Esophagus muscularis mucosa (tissue), 4 donors: ENCODE data around the gene IQCK. TPM values are rescaled to one million over a fixed set of nuclear protein-coding genes. Genes with fewer than 3 reads are reported as not detected.
A peak's percentile ranks its signal among the peaks of the same experiment; 100 is the strongest.

Source experiments
- DNase-seq: peaks from one replicate; pipeline ENCODE4 v3.0.0-alpha.2; 2017; ENCODE audit errors: extremely low spot score
- H3K27ac ChIP-seq, 4 donors: fragments of 200-600 bp; sonication (generic); replicated peaks in 1 of 4; 1 replicate in 3 of 4; 2 replicates in 1 of 4; pipeline ENCODE4 v1.5.1; 2016 to 2019; ENCODE audit warnings: mild to moderate bottlenecking in 1 of 4
- H3K27me3 ChIP-seq, 4 donors: fragments of 200-600 bp; sonication (generic); one replicate each; pipeline versions ENCODE4 v1.5.1 to v1.6.0; 2016 to 2019
- H3K36me3 ChIP-seq, 4 donors: fragments of 200-600 bp; sonication (generic); one replicate each; pipeline ENCODE4 v1.5.1; 2016 to 2019
- H3K4me1 ChIP-seq, 4 donors: fragments of 200-600 bp; sonication (generic); one replicate each; pipeline ENCODE4 v1.5.1; 2016 to 2019
- H3K4me3 ChIP-seq, 4 donors: fragments of 200-600 bp; sonication (generic); 1 replicate in 2 of 4; 2 replicates in 2 of 4; pipeline ENCODE4 v1.5.1; 2016 to 2019; ENCODE audit warnings: mild to moderate bottlenecking in 4 of 4, moderate library complexity in 1 of 4
- H3K9me3 ChIP-seq, 4 donors: fragments of 200-600 bp; sonication (generic); 1 replicate in 3 of 4; 2 replicates in 1 of 4; pipeline ENCODE4 v1.5.1; 2016 to 2019
- EP300 ChIP-seq: sonication (generic); formaldehyde crosslinking; IDR thresholded peaks from one replicate; pipeline ENCODE4 v1.6.1; 2017; ENCODE audit warnings: antibody characterized with exemption
- POLR2A ChIP-seq: fragments of 450-650 bp; IDR thresholded peaks from one replicate; pipeline ENCODE4 v1.6.1; 2017; ENCODE audit warnings: antibody characterized with exemption, moderate library complexity, mild to moderate bottlenecking, low read depth
- POLR2AphosphoS5 ChIP-seq, 2 donors: sonication (generic); formaldehyde crosslinking; IDR thresholded peaks; one replicate each; pipeline ENCODE4 v1.6.1; 2017; ENCODE audit warnings: antibody characterized with exemption in 2 of 2
- WGBS: methylation state at CpG from one replicate; pipeline ENCODE4 v1.1.5; 2018; 5-methylcytosine and 5-hydroxymethylcytosine counted together
- intact Hi-C: fragments of 100-400 bp; cut with DNase I; formaldehyde crosslinking; loops from one replicate; pipeline ENCODE4 v1.15.1; 2023
- small RNA-seq, 3 donors: library from RNA; depleted of rRNA; stranded (forward); fragments of <200 nt; gene quantifications; one replicate each; pipeline ENCODE3, GENCODE V24; 2016
- total RNA-seq, 4 donors: library from RNA; depleted of rRNA; stranded (reverse); fragments of >200 nt; gene quantifications; one replicate each; pipeline versions ENCODE4 v1.1.0 to v1.2.1, GENCODE V29; 2016
- TF ChIP-seq, protein P1 (sequence below), 3 experiments: fragments of 200-600 bp in 2 of 3; fragments of 450-650 bp in 1 of 3; sonication (generic) in 2 of 3; IDR thresholded peaks; one replicate each; pipeline ENCODE4 v1.5.1; 2017 to 2019; ENCODE audit warnings: antibody characterized with exemption in 3 of 3, mild to moderate bottlenecking in 2 of 3, moderate library complexity in 1 of 3

Gene IQCK
- total RNA-seq, 4 donors from 2014 or later: 7.4 to 10.4 (median 8.6) TPM

DNA sequence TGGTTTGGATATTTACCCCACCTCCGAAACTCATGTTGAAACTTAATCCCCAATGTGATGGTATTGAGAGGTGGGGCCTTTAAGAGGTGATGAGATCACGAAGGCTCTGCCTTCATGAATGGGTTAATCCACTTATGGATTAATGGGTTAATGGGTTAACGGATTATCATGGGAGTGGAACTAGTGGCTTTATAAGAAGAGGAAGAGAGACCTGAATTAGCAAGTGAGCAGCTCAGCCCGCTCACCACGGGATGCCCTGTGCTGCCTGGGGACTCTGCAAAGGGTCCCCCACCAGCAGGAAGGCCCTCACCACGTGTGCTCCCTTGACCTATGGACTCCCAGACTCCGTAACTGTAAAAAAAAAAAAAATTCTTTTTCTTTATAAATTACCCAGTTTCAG is 183.1 kb downstream of the IQCK start:
- no peak for DNase-seq
- no peaks in the 10 kb centered on the region for H3K4me1 ChIP-seq
- H3K9me3 ChIP-seq: no peaks in the 10 kb centered on the region
- H3K27ac ChIP-seq: no peak overlapping the region
- TF ChIP-seq POLR2A: no peak
- no peak for TF ChIP-seq POLR2AphosphoS5 (IDR thresholded peaks at IDR 0.05)
- TF ChIP-seq, protein P1, sequence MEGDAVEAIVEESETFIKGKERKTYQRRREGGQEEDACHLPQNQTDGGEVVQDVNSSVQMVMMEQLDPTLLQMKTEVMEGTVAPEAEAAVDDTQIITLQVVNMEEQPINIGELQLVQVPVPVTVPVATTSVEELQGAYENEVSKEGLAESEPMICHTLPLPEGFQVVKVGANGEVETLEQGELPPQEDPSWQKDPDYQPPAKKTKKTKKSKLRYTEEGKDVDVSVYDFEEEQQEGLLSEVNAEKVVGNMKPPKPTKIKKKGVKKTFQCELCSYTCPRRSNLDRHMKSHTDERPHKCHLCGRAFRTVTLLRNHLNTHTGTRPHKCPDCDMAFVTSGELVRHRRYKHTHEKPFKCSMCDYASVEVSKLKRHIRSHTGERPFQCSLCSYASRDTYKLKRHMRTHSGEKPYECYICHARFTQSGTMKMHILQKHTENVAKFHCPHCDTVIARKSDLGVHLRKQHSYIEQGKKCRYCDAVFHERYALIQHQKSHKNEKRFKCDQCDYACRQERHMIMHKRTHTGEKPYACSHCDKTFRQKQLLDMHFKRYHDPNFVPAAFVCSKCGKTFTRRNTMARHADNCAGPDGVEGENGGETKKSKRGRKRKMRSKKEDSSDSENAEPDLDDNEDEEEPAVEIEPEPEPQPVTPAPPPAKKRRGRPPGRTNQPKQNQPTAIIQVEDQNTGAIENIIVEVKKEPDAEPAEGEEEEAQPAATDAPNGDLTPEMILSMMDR (IDR thresholded peaks at IDR 0.05): no peak
- TF ChIP-seq EP300: no peak
- no peak overlapping the region for H3K4me3 ChIP-seq
- WGBS: 70% methylated on average over 6 of the region's 7 CpGs
- intact Hi-C loops: no loop called here
- no peaks in the 10 kb centered on the region for H3K36me3 ChIP-seq
- H3K27me3 ChIP-seq: peaks cover 0 to 11% (median 0%) of the 10 kb centered on the region in 4 donors

DNA sequence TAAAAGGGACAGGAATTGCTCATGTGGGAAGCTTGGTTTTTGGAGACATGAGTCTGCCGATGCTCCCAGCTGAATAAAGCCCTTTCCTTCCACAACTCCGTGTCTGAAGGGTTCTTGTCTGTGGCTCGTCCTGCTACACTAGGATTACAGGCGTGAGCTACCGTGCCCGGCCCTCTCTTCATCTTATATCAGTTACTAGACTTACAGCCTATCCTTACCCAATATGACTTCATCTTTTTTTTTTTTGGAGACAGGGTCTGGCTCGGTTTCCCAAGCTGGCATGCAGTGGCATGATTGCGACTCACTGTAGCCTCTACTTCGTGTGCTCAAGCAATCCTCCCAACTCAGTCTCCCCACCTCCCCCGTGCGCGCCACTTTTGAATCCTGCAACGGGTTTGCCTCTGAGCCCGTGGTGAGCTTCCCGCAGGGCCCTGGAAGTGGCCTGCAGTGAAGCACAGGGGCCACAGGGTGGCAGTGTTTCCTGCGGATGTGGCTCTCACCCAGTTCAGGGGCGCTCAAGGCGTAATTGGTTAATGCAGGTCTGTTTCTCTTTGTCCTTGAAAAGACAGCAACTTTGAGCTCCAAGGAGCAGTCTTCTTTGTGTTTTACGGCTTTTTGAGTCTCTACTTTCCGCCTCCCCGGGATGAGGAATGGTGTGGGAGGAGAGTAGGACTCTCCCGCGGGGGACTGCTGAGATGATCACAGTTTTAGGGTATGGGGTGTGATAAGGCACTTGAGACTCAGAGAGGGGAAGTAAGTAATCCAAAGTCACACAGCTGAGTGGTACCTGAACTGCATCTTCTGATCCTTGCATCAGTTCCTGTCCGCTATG is 189.3 kb downstream of the IQCK start:
- intact Hi-C loops: loop anchor here (5.0 kb wide), 1 partner anchor 390 kb away; no protein-coding TSS in a partner anchor
- DNase-seq: no peak
- Histone ChIP-seq H3K36me3 (no peaks in the 10 kb centered on the region), H3K4me3 (peak overlapping the region in 2 of 4 donors; percentile 12 to 35), H3K27ac (no peak overlapping the region), H3K27me3 (peaks cover 0 to 24% (median 6%) of the 10 kb centered on the region in 4 donors), H3K4me1 (peaks cover 0 to 10% (median 8%) of the 10 kb centered on the region in 4 donors), H3K9me3 (no peaks in the 10 kb centered on the region)
- WGBS: 25% methylated on average over 24 of the region's 24 CpGs
- TF ChIP-seq, protein P1 (IDR thresholded peaks at IDR 0.05): peak; percentile 82 to 96 (median 88)
- no peak for TF ChIP-seq POLR2A

Small RNA genes lying within 50 kb of the gene (small RNA-seq; reads per million reads assigned to genes)
- gene LARP7P2: 0 reads per million in 3 donors

Other genes starting within 250 kb of the IQCK start
- 100 to 1,000 TPM in 3 of 4 donors, 10 to 100 TPM in 1; 90.9 to 124 (median 109) TPM for gene GDE1, start 196.2 kb upstream of the IQCK start, total RNA-seq
- gene CCP110, start 194.3 kb upstream of the IQCK start, total RNA-seq: 10 to 100 TPM; 14.0 to 16.1 (median 15.1) TPM
- gene VPS35L, start 162.6 kb upstream of the IQCK start, total RNA-seq: 10 to 100 TPM; 35.5 to 47.0 (median 38.1) TPM
- gene KNOP1, start within 50 bp of the IQCK start, total RNA-seq: 1 to 10 TPM; 7.3 to 9.9 (median 9.1) TPM
- gene GPRC5B, start 166.6 kb downstream of the IQCK start, total RNA-seq: 10 to 100 TPM; 14.1 to 29.4 (median 21.4) TPM